Right forelimb (tissue), 1 donor: Measurements from ENCODE around the gene PROK1.

Experiments used
- DNase-seq: peaks from one replicate; pipeline ENCODE4 v3.0.0-alpha.2; 2018

PROK1 gene

DNA sequence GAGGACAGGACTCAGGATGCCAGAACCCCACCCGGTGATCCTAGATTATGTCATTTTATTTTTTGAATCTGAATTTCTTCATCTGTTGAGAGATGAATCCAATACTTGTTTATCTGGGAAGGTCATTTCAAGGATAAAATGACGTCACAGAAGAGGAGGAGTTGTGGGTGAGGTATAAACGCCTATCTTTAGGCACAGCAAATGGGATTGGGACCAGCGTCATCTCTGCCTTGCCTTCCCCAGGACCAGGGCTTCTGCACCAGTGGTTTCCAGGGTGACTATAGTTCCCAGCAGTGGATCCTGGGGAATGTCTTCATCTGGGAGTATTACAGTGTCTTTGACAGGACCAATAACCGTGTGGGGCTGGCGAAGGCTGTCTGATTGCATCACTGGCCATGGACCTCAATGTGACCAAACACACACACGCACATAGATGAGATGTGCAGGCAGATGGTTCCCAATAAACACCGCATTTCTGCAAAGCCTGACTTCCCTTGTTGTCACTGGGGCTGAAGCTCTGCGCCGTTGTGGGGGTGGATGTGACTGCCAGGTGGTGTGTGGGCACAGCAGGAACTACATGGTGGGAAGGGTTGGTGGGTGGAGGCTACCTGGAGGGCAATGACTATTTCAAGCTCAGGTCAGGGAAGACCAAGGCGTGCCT, 40.0 kb downstream of the PROK1 start:
- no peak for DNase-seq

DNA sequence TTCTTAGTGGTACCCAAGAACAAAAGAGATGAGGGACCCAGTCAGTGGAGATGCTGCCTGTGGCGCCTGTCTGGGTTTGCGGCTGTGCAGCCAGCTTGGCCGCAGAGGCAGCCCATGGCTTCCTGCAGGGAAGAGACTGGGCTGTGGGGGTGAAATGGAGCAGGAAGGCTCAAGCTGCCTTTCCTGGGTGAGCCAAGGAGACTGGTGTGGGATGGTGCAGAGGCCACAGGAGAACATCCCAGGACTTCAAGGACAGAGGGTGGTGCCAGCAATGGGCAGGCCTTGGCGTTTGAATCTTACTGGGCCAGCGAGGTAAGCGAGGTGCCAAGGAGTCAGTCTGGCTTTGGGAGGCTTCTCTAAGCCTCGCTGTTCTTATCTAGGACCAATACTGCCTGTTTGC, 41.6 kb downstream of the PROK1 start:
- DNase-seq, result no peak

DNA sequence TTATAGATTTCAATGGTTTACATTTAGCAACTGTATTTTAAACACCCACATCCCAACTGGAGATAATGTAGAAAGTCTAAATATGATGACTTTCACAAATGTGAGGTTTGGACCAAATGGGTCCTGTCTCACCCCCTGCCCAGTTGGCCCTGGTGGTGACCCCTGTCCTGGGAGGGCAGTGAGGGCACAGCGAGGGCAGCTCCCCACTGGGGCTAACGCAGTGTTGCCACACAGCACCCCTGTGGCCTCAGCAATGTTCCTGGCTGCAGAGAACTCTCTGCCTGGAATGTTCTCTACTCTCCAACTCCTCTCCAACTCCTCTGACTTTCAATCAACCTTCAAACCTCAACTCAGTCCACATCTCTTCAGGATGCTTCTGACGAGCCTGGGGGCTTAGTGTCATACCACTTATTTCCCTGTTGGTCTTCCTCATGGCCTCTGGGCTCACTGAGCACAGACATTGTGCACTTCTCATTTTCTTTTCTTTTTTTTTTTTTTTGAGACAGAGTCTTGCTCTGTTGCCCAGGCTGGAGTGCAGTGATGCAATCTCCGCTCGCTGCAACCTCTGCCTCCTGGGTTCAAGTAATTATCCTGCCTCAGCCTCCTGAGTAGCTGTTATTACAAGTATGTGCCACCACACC, 42.2 kb downstream of the PROK1 start:
- DNase-seq, result no peak

DNA sequence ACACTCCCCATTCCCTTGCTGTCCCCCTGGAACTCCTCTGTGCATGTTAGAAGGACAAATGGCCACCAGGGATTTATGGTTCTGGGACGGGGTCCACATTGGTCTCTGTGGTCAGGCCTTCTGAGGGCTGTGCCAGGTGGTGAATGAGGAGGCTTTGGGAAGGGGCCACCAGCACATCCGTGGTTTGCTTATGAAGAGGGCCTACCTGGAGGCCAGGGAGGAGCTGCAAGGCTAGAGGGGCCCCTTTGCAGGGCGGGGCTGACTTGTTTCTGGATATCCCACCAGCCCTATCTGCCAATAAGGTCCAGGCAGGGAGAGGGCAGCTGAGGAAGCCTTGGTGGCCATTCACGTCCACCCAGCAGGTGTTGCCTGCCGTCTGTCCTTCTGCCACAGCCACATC, 43.1 kb downstream of the PROK1 start:
- no peak for DNase-seq

DNA sequence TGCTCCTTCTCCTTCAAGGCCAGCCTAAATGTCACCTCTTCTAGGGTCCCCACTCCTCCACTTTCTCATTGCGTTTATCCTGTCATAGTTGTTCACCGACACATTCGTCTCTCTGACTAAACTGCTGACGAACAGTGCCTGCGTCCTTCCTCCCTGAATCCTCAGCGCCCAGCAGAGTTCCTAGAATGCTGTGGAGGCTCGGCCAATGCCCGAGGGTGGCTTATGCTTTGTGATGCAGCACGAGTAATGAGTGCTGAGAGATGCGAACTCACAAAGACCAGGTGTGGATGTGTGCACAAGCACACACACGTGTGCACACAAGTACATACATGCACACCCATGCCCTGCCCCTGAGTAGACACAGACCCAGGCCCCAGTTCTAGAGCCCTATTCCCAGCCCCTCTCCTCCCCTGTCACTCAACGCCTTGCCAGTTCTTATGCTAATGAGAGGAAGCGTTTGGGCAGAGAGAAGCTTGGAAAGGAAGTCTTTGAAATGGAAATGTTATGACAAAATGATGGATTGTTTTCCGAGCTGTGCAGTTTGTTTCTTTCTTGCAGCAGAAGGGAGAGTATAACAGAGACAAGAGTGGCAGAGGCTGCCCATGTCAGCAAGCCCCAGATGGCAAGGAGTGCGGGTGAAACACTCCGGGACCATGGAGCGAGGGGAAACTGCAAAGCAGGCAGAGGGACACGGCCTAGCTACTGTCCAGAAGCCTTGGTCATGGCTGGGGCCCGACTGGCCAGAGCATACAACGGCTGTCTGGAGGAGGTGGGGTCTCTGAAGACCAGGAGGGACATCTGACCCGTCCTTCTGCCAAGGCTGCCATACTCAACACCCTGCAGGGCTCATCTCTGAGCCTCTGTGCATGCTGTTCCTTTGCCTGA, 43.8 kb downstream of the PROK1 start:
- DNase-seq, result no peak

DNA sequence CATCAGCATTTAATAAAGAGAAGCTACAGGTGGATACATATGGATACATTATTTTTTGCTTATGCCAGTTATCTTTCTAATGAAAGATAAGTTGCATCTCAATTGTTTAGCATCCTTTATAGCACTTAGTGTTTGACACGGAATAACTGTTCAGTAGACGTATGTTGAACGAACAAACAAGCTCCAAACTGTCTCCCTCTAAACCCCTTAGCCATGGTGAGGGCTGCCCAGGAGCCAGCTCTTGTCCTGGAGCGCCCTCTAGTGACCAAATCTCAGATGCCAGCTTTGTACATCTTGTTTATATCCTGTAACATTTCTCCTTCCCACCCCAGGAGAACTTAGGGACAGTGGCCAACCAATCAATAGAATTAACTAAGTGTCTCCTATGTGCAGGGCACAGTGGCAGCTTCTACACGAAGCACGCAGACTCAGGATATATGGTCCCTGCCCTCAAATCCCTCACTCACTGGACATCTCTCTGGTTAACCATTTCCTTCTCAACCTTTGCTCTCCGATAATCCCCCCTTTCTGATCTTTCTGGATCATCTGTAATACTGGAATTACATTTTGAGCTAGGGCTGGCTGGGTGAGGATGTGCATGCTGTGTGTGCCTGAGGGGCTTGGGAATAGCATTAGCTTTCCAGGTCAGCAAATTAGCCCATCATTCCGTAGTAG, 45.1 kb downstream of the PROK1 start:
- DNase-seq, result peak; percentile 81

DNA sequence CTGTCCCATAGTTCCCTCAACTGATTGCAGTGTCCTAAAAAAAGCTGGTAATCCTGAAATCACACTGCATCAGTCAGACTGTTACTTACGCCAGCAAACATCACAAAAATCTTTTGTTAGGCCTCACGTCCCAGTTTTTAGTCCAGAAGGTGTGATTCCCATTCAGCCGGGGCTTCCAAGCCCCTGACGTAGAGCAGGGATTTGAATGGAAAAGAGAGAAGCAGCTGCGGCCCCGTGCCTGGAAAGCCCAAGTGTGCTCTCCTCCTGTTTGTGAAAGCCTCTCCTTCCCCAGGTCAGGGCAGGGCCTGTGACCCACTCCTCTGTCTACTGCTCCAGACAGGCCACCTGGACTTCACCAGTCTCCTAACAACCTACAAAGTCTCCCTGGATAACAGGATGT, 47.3 kb downstream of the PROK1 start:
- no peak for DNase-seq

DNA sequence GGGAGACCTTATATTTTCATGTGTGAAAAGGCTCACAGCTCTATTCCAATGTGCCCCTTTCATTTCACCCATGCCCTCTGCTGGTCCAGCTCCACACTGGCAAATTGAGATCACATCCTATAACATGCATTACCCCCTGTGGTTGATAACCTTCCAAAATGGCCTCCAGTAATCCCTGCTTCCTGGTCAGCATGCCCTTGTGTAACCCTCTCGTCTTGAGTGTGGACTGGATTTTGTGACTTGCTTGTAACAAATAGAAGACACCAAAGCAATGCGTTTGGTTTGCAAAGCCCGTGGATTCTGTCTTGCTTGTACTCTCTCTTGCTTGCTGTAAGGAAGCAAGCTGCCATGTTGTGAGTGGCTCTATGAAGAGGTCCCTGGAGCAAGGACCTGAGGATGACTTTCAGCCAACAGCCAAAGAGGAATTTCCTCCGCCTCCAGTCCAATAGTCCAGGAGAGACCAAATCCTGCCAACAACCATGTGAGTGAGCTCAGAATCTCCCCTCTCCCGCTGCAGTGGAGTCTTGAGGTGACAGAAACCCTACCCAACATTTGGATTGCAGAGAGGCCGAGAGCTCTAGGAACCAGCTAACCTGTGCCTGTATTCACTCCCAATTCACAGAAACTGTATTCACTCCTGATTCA, 50.7 kb downstream of the PROK1 start:
- no peak for DNase-seq

DNA sequence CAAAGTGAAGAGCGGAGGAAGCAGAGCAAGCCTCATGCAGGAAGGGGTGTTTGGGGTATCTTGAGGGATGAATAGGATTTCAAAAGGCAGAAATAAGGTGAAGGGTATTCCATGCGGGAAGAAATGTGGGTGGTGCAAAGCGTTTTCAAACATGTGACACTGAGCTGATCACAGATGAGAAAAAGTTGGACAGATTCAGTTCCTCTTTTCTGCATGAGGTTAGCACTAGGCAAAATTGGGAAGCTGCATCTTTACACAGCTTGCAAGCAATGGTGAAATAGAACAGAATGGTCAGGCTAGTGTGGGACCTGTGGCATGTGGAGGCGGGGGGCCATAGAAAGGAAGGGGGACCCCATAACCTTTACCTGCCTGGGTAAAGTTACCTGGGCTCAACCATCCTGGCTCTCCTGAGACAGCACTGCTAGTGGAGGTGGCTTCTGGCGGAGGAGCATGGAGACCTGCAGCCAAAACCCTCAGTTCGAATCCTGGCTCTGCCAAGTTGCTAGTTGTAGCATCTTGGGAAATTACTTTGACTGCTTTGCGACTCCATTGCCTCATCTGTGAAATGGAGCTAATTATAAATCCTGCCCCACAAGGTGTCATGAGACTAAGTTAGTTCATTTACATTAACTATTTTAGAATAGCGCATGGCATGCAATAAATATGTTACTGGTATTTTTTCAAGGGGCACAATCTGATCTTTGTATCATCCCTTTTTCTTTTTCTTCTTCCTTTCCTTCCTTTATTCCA, 51.6 kb downstream of the PROK1 start:
- DNase-seq, result no peak

DNA sequence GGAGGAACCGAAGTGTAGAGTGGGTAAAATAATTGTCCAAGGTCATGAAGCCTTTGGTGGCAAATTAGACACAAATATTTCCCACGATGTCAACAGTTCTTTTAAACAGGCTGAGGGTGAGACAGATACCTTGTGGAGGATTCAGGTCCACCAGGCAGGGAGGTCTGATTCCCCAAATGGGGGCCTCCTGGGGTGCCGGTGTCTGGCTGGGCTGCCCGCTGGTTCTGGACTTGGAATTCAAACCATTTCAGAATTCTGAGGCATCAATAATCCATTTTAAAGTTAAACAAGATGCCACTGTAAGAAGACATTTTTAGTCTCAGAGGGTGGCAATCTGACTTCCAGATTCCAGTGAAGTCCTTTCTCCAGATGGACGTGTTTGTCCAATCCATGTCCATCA, 52.5 kb downstream of the PROK1 start:
- no peak for DNase-seq

DNA sequence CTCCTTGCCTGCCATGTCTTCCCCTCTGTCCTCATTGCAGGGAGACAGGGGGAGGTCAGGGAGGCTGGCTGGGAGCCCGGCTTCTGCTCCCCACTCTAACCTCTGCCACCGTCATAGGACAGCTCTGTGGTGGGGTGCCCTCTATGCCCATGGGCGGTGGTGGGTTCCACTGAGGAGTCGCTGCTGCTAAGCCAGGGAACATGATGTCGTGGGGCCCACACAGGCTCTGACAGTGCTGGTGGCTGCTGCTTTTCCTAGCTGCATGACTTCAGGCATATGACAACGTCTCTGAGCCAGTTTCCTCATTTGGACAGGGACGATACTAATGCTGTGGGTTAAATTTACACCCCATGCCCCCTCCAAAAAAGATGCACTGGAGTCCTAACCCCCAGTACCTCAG, 53.3 kb downstream of the PROK1 start:
- no peak for DNase-seq

DNA sequence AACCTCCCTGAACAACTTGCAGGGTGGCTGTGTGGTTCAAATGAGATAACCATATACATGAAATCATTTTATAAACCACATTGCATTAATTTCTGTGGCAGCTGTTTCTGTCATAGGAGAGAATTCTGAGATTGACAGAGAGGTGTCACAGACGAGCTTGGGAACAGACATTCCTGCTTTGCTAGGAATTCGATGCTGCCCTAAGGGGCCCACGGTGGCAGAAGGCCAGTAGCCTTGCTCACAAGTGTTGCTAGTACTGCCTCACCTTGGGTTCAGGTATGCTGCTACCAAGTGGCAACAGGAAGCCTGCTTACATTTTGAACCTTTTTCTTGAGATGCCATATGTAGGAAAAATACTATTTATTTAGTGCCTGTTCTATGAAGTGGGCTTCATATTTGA, 54.6 kb downstream of the PROK1 start:
- DNase-seq, result no peak

DNA sequence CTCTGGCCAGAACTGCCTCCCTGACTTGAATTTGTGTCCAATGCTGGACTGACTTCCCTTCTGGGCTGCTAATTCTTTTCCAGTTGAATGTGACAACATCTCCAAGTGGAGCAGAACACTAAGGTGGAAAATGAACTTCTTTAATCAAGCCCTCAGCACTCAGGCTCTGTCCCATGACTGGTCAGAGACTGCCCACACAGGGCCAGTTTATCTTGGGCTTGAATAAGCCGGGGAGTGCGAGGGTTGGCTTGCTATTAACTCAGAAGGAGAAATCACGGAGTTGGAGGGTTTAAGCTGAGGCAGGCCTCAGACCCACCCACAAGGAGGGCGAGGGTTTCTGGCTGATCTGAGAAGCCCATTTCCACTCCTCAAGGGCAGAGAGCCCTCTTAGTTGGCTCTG, 55.6 kb downstream of the PROK1 start:
- no peak for DNase-seq
